ENCODE data around the gene EIF4E.
"Not testable (repeated sequence)": the region's sequence is repeated elsewhere in the genome, so short reads cannot be mapped to it uniquely, and the experiment has no call there.

EIF4E gene

DNA sequence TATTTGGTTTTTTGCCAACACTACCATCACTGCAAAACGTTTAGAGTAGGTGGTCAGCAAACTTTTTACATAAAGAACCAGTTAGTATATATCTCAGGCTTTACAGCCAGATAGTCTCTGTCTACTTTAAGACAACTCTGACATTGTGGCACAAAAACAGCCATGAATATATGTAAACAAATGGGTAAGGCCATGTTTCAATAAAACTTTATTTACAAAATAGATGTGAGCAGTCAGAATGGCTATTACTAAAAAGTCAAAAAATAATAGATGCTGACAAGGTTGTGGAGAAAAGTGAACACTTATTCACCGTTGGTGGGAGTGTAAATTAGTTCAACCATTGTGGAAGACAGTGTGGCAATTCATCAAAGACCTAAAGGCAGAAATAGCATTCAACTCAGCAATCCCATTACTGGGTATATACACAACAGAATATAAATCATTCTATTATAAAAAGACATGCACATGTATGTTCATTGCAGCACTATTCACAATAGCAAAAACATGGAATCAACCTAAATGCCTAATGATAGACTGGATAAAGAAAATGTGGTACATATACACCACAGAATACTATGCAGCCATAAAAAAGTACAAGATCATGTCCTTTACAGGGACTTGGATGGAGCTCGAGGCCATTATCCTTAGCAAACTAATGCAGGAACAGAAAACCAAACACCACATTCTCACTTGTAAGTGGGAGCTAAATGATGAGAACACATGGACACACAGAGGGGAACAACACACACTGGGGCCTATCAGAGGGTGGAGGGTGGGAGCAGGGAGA lies 56.6 kb downstream of the EIF4E start:
- DNase-seq, result not testable (repeated sequence)

DNA sequence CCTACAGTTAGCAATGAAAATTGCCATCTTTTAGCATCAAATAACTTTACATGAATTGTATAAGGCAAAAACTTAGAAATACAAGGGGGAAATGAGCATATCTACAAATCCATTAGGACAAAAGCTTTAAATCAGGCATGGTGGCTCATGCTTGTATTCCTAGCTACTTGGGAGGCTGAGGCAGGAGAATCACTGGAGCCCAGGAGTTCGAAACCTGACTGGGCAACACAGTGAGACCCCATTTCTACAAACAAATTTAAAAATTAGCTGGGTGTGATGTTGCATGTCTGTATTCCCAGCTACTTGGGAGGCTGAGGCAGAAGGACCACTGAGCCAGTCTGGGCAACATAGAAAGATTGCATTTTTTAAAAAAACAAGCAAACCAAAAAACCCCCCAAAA lies 61.3 kb downstream of the EIF4E start:
- DNase-seq, result no peak

DNA sequence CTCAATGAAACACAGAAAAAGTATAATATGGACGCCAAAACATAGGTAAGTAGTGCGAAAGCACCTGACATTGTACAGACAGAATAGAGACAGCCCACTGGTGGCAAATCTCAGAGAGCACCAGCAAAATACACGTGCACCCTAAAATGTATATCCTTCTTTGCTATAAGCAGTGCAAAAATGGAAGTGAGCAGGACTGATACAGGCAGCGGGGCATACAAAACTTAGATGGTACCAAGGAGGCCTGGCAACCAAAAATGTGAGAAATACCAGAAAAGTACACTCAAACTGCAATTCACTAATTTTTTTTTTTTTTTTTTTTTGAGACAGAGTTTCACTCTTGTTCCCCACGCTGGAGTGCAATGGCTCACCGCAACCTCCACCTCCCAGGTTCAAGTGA lies 63.9 kb downstream of the EIF4E start:
- DNase-seq, result no peak

DNA sequence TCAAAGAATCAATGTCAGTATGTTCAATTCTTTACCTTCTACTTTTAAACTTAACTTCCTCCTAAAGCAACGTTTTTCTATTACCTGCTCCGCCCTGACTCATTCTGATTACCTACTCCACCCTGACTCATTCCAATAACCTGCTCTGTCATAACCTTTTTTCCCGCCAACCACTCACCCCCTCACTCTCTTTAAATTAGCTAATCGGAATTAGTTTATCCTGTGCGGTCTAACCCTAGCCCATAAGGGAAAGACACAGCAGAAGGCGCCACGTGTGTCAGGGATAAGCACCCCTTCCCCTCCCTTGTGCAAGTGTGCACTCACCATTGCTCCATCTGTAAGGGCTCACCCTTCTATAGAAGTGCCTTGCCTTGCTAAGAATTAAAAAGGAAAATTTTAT lies 64.4 kb downstream of the EIF4E start:
- no peak for DNase-seq

DNA sequence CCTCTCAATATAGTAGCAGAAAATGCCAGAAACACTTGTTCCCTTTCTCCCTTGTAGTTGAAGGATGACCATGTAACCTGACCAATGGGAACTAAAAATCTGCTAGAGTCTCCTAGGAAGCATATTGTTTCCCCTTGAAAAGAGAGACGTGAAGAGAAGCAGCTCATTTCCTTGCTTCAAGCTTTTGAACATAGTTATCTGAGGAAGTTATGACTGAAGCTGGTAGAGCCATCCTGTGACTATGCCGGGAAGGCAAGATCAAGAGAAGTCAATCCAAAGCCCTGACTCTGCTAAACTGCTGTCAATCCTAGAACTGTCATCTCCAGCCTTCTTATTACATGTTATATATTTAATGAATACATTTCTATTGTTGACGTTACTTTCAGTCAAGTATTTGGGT lies 66.6 kb downstream of the EIF4E start:
- DNase-seq, result no peak

DNA sequence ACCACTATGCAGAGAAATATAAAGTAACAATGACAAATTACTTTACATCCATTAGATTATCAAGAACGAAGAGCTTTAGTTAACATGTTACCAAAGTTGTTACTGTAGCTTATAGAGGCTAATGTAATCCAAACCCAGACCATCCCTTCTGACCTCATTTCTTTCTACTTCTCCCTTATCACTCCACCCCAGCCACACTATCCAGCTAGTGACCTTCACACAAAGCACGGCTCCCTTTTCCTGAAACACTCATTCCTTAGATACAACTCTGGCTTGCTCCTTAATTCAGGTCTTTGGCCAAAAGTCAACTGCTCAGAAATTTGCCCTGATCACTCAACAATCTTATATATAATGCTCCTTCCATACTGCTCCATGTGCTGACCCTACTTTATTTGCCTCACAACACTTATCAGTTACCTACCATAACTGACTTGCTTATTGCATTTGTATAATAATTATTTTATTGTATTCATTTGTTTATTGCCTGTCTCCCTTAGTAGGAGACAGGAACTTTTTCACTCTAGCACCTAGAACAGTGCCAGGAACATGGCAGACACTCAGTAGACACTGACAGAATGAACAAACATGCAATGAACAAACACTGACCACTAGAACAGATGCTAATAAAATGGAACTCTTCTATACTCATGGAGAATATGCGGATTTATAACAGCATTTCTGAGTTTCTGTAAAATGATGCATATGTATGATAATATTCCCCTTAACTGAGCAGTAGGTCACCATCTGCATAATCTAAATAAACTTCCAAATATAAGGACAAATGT lies 67.6 kb downstream of the EIF4E start:
- DNase-seq, result no peak

DNA sequence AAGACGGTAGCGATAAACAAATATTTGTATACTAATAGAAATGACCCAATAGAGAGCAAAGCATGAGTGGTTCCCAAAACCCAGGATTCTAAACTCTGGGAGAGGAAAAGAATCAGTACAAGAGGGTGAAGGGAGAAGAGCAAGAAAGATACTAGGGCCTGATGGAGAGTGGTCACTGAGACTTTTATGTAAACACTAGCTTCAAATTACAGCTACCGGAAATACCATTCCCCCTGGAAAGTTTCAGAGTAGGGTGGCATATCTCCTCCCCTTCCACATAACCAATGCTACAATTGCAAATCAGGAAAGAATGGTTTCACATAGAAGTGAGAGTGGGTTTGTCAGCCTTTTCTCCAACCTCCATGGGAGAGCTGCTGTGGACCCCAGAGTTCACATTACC lies 77.1 kb downstream of the EIF4E start:
- DNase-seq, result no peak

DNA sequence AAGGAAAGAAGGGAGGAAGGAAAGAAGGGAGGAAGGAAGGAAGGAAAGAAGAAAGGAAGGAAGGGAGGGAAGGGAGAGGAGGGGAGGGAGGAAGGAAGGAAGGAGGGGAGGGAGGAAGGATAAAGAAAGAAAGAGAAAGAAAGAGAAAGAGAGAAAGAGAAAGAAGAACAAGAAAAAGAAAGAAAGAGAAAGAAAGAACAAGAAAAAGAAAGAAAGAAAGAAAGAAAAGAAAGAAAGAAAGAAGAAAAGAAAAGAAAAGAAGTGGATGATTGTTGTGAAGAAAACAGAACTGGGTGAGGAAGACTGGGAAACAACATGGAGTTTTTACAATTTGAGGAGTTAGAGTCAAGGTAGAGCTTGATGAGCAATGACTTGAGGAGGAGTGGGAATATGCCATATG lies 78.0 kb downstream of the EIF4E start:
- no peak for DNase-seq

DNA sequence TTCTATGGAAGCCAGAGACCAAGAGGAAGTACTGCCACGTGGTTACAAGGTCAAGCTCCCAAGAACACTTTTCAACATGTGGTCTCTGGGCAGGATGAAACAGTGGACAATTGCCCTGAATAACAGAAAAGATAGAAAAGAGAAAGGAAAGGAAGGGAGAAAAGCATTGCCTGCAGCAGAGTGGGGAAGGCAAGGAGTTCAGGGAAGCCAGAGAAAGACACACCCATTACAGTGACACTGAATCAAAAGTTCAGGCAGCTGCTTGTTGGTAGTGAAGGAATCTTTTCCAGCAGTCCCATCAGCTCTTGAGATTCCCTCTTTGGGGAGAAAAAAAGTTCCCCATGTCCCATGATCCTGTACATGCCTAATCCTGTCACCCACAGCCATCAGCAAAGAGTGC lies 80.5 kb downstream of the EIF4E start:
- DNase-seq, result no peak

DNA sequence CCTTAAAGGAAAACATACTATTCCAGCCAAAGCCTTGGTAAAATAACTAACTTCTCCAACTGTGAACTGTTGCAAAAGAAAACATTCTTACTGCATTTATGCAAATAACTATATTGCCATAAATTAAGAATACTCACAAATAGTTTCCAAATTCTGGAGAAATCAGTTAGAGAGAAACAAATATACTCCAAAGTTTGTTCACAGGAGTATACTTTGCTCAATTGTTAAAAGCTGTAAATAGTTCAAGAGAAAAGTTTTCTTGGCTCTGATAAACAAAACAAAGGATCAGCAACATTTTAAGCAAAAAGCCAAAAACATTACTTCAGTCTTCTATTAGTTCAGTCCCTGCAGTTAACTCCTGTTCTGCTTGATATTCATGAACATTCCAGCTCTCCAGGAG lies 83.0 kb downstream of the EIF4E start:
- DNase-seq, result no peak

DNA sequence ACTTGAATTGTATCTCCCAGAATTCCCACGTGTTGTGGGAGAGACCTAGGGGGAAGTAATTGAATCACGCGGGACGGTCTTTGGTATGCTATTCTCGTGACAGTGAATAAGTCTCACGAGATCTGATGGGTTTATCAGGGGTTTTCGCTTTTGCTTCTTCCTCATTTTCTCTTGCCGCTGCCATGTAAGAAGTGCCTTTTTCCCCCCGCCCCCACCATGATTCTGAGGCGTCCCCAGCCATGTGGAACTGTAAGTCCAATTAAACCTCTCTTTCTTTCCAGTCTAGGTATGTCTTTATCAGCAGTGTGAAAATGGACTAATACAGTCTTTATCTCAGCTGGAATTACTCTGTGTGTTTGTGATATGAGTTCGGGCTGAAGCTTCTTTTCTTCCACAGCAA lies 86.0 kb downstream of the EIF4E start:
- not testable (repeated sequence) for DNase-seq

DNA sequence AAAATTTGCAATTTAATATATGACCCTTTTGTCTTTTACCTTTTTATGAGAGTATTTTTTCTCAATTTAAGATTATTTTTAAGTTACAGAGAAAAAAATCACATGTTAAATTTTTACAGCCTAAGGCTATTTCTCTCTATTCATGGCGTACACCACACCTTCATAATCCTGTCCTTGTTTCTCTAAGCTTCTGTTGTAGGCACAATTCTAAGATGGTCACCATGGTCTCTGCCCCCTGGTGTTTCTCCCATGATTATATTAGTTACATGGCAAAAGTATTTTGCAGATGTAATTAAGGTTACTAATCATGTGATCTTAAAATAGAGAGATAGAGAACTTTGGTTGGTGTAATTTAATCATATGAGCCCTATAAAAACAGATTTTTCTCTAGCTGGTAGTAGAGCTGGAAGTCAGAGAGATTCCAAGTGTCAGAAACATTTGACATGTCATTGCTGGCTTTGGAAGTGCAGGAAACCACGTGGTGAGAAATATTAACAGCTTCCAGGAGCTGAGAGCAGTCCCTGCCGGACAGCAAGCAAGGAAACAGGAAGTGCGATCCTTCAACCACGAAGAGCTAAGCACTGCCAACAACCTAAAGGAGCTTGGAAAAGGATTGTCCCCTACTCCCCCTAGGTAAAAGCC lies 89.8 kb downstream of the EIF4E start:
- no peak for DNase-seq

DNA sequence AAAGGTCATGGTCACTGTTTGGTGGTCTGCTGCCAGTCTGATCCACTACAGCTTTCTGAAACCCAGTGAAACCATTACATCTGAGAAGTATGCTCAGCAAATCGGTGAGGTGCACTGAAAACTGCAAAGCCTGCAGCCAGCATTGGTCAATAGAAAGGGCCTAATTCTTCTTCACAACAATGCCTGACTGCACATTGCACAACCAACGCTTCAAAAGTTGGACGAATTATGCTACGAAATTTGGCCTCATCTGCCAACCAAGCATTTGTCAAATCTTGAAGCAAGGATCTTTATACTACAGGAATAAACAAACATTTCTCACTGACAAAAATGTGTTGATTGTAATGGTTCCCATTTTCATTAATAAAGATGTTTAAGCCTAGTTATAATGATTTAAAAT lies 90.4 kb downstream of the EIF4E start:
- DNase-seq, result no peak

DNA sequence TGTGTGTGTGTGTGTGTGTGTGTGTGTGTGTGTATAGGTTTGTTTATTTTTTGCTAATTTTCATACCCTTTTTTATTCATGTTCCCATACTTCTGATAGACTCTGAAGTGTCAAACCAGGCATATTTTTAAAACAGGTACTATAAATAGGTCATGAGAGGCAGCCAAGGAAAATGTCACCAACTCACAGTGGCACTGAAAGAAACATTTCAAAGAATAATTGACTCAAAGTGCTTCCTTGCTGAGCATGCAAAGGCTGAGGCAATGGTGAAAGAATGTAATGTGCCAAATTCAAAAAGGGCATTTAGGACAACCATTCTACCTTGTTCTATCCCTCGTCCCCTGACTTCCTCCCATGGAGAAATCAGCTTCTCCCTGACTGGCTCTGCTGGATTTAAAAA lies 95.5 kb downstream of the EIF4E start:
- DNase-seq, result no peak

DNA sequence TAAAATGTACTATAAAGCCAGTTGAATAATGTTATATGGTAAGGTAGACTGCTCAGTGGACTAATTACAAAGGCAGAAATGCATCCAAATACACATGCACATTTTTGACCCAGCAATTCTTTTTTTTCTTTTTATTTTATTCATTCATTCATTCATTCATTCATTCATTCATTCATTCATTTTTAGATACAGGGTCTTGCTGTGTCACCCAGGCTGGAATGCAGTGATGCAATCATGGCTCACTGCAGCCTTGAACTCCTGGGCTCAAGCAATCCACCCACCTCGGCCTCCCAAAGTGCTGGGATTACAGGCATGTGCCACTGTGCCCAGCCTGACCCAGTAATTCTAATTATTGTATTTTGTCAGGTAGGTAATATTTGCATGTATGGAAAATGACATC lies 97.9 kb downstream of the EIF4E start:
- DNase-seq, result not testable (repeated sequence)

Measured in activated naive CD4-positive, alpha-beta T cell treated with anti-CD3 and anti-CD28 coated beads, Interleukin-2, amount 50 U/mL, for 16 hours (primary cell).